H4 (cell line): ENCODE data around the gene MAST4. TPM values are rescaled to one million over a fixed set of nuclear protein-coding genes. Genes with fewer than 3 reads are reported as not detected.
A peak's percentile ranks its signal among the peaks of the same experiment; 100 is the strongest.
"Not testable (repeated sequence)": the region's sequence is repeated elsewhere in the genome, so short reads cannot be mapped to it uniquely, and the experiment has no call there.

Experiments used
- DNase-seq: peaks from one replicate; pipeline ENCODE4 v3.0.0-alpha.2; 2015; ENCODE audit warnings: low spot score
- total RNA-seq: library from RNA; depleted of rRNA; stranded (reverse); fragments of >200 nt; shearing (Covaris generic); gene quantifications from 2 replicates; pipeline ENCODE4 v1.2.3, GENCODE V29; 2014

The MAST4 gene
- total RNA-seq, 1 experiment from 2014 or later: 0.75 TPM

DNA sequence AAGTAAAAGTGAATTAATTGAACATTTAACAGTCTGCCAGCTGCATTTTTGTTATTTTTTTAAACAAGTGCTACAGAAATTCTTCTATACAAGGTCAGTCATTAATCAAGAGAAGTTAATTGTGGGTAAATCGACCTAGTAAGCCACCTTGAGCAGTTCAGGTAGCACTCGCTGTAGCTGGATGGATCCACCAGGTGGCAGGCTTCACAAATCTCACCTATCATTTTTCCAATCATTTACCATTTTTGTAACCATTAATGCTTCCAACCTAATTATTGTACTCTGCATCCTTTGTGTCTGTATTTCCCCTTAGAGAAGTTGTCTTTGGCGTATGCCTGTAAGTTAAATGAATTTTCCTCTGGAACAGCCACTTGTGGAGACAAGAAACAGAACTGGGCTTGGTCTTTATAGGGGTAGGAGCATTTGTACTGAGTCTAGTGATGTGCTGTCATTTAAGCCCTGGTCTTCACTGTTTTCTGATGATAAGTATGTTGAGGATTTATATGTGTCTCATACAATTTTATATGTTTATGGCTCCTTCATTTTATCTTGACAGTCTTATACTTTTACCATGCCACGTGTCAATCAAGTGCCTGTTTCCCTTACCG, 560.9 kb downstream of the MAST4 start:
- DNase-seq: peak; percentile 21

GRCh38 chr5:67160272-67160671, 564.1 kb downstream of the MAST4 start:
- DNase-seq: no peak

- peak; percentile 47 for DNase-seq
Measured at GRCh38 chr5:67160985-67161384, 564.8 kb downstream of the MAST4 start.

- DNase-seq: no peak
Measured at GRCh38 chr5:67161767-67162166, 565.6 kb downstream of the MAST4 start.

- no peak for DNase-seq
Measured at GRCh38 chr5:67163231-67163756, 567.1 kb downstream of the MAST4 start.

GRCh38 chr5:67163863-67164595, 567.8 kb downstream of the MAST4 start:
- no peak for DNase-seq

DNA sequence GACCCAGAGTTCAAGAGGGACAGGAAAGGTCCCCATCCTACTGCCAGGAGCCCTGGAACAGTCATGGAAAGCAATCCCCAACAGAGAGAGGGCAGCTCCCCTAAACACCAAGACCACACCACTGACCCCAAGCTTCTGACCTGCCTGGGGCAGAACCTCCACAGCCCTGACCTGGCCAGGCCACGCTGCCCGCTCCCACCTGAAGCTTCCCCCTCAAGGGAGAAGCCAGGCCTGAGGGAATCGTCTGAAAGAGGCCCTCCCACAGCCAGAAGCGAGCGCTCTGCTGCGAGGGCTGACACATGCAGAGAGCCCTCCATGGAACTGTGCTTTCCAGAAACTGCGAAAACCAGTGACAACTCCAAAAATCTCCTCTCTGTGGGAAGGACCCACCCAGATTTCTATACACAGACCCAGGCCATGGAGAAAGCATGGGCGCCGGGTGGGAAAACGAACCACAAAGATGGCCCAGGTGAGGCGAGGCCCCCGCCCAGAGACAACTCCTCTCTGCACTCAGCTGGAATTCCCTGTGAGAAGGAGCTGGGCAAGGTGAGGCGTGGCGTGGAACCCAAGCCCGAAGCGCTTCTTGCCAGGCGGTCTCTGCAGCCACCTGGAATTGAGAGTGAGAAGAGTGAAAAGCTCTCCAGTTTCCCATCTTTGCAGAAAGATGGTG, 568.8 kb downstream of the MAST4 start:
- no peak for DNase-seq

DNA sequence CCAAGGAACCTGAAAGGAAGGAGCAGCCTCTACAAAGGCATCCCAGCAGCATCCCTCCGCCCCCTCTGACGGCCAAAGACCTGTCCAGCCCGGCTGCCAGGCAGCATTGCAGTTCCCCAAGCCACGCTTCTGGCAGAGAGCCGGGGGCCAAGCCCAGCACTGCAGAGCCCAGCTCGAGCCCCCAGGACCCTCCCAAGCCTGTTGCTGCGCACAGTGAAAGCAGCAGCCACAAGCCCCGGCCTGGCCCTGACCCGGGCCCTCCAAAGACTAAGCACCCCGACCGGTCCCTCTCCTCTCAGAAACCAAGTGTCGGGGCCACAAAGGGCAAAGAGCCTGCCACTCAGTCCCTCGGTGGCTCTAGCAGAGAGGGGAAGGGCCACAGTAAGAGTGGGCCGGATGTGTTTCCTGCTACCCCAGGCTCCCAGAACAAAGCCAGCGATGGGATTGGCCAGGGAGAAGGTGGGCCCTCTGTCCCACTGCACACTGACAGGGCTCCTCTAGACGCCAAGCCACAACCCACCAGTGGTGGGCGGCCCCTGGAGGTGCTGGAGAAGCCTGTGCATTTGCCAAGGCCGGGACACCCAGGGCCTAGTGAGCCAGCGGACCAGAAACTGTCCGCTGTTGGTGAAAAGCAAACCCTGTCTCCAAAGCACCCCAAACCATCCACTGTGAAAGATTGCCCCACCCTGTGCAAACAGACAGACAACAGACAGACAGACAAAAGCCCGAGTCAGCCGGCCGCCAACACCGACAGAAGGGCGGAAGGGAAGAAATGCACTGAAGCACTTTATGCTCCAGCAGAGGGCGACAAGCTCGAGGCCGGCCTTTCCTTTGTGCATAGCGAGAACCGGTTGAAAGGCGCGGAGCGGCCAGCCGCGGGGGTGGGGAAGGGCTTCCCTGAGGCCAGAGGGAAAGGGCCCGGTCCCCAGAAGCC, 569.6 kb downstream of the MAST4 start:
- DNase-seq: no peak

DNA sequence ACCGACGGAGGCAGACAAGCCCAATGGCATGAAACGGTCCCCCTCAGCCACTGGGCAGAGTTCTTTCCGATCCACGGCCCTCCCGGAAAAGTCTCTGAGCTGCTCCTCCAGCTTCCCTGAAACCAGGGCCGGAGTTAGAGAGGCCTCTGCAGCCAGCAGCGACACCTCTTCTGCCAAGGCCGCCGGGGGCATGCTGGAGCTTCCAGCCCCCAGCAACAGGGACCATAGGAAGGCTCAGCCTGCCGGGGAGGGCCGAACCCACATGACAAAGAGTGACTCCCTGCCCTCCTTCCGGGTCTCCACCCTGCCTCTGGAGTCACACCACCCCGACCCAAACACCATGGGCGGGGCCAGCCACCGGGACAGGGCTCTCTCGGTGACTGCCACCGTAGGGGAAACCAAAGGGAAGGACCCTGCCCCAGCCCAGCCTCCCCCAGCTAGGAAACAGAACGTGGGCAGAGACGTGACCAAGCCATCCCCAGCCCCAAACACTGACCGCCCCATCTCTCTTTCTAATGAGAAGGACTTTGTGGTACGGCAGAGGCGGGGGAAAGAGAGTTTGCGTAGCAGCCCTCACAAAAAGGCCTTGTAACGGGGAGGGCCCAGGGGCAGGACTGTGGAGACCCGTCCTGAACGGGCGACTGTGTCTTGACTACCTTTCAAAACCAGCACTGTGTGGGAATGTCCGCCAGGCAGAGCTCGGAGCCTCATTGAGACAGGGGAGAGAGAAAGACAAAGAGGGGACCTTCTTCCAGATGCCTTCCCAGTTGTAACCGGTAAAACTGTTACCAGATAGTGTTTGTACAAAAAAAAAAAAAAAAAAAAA, 570.5 kb downstream of the MAST4 start:
- DNase-seq: no peak

DNA sequence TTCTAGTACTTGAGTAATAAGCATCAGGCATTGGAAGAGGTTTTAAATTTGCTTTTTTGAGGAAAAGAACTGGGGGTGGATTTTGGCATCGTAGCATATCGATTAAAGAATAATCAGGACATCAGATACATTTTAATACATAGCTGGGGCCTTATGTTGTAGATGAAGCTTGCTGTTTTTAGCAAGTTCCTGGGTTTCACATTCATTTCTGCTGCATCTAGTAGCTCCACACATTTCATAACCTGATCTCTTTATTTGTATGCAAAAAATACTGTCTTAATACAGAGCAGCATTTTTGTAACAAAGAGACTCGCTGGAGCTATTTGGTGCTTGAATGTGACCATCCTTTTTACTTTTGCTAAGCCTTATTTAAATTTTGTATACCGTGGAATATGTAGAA, 571.9 kb downstream of the MAST4 start:
- DNase-seq: no peak

DNA sequence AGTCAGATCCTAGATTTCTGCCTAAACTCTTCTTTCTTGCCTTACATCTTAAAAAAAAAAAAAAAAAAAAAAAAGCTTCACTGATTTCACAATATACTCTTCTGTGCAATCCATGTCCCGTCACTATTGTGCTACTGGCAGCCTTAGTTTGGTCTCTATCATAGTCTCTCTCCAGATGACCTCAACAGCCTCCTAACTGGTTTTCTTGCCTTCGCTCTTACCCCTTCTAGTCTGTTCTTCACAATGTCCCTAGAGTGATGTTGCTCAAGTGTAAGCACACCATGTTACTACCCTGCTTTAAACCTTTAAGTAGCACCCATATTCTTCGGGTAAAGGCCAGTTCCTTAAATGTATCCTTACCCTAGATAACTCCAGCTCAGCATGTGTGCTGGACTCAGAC, 574.6 kb downstream of the MAST4 start:
- DNase-seq: no peak

DNA sequence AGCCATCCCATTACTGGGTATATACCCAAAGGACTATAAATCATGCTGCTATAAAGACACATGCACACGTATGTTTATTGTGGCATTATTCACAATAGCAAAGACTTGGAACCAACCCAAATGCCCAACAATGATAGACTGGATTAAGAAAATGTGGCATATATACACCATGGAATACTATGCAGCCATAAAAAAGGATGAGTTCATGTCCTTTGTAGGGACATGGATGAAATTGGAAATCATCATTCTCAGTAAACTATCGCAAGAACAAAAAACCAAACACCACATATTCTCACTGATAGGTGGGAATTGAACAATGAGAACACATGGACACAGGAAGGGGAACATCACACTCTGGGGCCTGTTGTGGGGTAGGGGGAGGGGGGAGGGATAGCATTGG, 577.2 kb downstream of the MAST4 start:
- DNase-seq: not testable (repeated sequence)

GRCh38 chr5:67173959-67174358, 577.8 kb downstream of the MAST4 start:
- DNase-seq: no peak

DNA sequence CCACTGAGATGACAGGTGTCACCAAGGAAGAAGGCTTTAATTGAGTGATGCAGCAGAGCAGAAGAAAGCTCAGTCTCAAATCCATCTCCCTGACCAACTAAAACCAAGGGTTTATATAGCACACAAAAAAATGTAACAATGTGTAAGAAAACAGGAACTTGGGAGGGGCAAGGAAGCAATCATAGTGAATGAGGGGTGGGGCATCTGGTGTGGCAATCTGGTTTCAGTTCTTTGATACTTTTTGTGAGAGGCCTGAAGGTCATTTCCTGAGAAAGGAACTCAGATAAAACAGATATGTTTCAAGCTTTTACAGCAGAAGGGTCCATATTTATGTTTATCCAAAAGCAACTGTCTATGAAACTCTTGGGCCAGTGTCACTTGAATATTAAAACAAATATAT, 580.7 kb downstream of the MAST4 start:
- DNase-seq: no peak

- no peak for DNase-seq
Measured at GRCh38 chr5:67178085-67178484, 581.9 kb downstream of the MAST4 start.

DNA sequence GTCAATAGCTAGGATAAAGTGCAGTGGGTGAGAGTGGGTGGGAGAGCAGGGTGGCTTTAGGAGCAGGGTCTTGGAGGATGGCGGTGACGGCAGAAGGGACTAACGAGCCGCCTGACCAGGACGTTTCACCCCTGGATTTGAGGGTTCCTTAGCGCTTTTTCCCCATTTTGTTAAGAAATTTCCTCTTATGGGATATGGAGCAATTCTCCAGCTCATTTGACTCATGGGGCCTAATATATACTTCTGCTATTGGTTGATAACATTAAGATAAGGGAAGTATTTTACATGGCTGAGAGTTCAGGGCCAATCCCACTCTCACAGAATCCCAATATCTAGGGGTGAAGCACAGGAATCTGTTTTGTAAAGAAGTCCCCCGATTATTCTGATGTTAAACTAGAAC, 582.8 kb downstream of the MAST4 start:
- DNase-seq: no peak

DNA sequence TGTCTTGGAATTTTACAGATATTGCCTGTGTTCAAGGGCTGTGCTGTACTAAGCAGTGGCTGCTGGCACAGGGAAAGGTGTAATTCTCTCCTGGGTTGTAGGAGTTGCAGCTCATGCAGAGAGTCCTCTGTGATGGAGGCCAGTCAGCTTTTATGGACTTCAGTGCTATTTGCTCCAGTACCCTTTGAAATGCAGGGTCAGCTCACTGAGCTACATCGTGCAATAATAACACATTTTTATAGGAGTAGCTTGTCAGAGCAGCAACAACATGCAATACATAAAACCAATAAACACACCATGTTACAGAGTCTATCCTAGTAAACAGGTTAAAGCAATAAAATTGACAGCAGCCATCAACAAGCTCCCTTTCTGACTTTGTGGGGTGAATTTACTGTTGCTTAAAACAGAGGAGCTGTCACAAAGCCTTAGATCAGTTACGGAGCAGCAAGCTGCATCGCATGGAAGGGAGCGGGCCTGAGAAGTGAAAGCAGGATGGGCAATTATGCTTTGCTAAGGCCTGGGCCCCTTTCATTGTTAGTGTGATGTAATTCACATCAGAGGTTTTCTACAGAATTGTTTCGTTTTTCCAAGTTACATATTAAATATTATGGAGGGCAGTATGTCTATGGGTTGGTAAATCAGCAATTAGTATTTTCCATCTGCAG, 583.6 kb downstream of the MAST4 start:
- DNase-seq: no peak

DNA sequence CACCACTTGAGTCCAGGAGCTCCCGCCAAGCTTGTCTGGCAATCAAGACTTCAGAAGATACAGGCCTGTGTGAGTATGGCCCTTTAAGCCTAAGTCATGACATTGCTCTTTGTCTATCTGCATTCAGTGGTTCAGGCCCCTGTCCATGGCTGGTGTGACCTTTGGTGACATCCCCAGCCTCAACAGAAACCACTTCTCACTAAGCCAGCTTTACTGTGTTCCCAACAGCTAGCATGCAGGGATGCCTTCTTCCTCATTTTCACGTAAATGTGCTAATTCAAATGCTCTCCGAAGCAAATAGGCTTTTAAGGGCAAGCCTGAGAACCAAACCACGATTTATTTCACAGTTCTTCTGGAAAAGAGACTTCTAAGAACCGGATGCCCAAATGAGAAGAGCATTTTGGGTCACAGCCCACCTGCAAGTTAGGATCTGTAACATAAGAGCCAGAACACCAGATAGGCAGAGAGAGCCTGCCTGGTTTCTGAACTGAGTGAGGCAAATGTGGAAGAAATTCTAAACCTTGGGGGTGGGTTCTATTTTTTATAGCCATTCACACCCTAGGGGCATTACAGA, 585.5 kb downstream of the MAST4 start:
- DNase-seq: no peak

GRCh38 chr5:67182301-67182790, 586.2 kb downstream of the MAST4 start:
- DNase-seq: peak; percentile 11

DNA sequence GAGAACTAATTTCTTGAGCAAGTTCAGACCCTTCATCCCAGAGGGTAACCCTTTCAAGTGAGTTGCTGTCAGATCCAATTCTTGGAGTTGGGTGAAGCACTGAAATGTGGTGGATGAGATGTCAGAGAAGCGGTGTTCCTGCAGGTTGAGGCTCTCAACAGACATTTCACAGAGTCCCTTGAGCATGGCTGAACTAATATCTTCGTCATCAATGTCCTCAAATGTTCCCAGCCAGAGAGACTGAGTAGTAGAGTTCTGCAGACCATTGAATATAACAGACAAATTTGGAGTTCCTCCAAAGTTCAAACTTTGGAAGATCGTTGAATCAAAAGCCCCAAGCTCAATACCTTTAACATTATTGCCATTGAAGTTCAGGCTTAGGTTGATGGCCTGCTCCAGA, 587.7 kb downstream of the MAST4 start:
- DNase-seq: no peak
